Caco-2 (cell line): ENCODE measurements around the gene FAM107B. TPM values are rescaled to one million over a fixed set of nuclear protein-coding genes. Genes with fewer than 3 reads are reported as not detected.

ENCODE experiments used
- BruUV-seq: library from RNA; stranded (reverse); fragments of 400-500 nt; replicated peaks from 2 replicates; lab custom pipeline; 2021; lab: Mats Ljungman, UMichigan
- CTCF ChIA-PET: fragments of 300-600 bp; sonication (Branson Sonifier 250); formaldehyde crosslinking; loops from one replicate; lab custom pipeline; 2022; ENCODE audit warnings: antibody characterized with exemption; lab: Charles Lee
- POLR2A ChIA-PET: fragments of 300-600 bp; sonication (Branson Sonifier 250); formaldehyde crosslinking; loops from one replicate; lab custom pipeline; 2022; ENCODE audit warnings: antibody characterized with exemption; lab: Charles Lee
- DNase-seq, 2 experiments: peaks; one replicate each; pipeline versions ENCODE4 v3.0.0 to v3.0.0-alpha.2; 2020 to 2022
- H3K27me3 ChIP-seq: replicated peaks from 2 replicates; pipeline ENCODE4 v1.6.0; 2011; ENCODE audit warnings: low read length; ENCODE audit not compliant: control insufficient read depth, insufficient read depth
- H3K36me3 ChIP-seq: 2 replicates; pipeline ENCODE4 v1.5.1; 2011; ENCODE audit warnings: low read length; ENCODE audit not compliant: control insufficient read depth, insufficient read depth
- H3K4me1 ChIP-seq: fragments of 250-450 bp; sonication (Bioruptor Pico); 2 replicates; pipeline ENCODE4 v1.5.1; 2020; ENCODE audit warnings: mild to moderate bottlenecking
- H3K4me3 ChIP-seq: 2 replicates; pipeline ENCODE4 v1.5.1; 2011; ENCODE audit warnings: low read depth, mild to moderate bottlenecking, control low read depth, low read length
- H3K9me3 ChIP-seq: fragments of 250-450 bp; sonication (Bioruptor Pico); 2 replicates; pipeline ENCODE4 v1.5.1; 2020; ENCODE audit warnings: mild to moderate bottlenecking, moderate library complexity
- H3K27ac Mint-ChIP-seq: one replicate; pipeline ENCODE4 v1.8.0; 2022; ENCODE audit warnings: mixed read lengths; ENCODE audit not compliant: unreplicated experiment
- H3K27me3 Mint-ChIP-seq: one replicate; pipeline ENCODE4 v1.8.0; 2022; ENCODE audit warnings: mixed read lengths; ENCODE audit not compliant: insufficient read depth, unreplicated experiment
- H3K36me3 Mint-ChIP-seq: one replicate; pipeline ENCODE4 v1.8.0; 2022; ENCODE audit warnings: mild to moderate bottlenecking, mixed read lengths; ENCODE audit not compliant: insufficient read depth, unreplicated experiment
- H3K4me1 Mint-ChIP-seq: one replicate; pipeline ENCODE4 v1.8.0; 2022; ENCODE audit warnings: low read depth, mixed read lengths; ENCODE audit not compliant: unreplicated experiment
- H3K4me3 Mint-ChIP-seq: one replicate; pipeline ENCODE4 v1.8.0; 2022; ENCODE audit warnings: mild to moderate bottlenecking, moderate library complexity, mixed read lengths; ENCODE audit not compliant: unreplicated experiment
- H3K9me3 Mint-ChIP-seq: one replicate; pipeline ENCODE4 v1.8.0; 2022; ENCODE audit warnings: mixed read lengths; ENCODE audit not compliant: unreplicated experiment
- CTCF ChIP-seq, 2 experiments: fragments of 200-600 bp in 1 of 2; IDR thresholded peaks; 1 replicate in 1 of 2; 2 replicates in 1 of 2; pipeline versions ENCODE4 v1.5.1 to v1.8.0; 2011 to 2022; ENCODE audit warnings: antibody characterized with exemption in 1 of 2, control low read depth in 1 of 2, inconsistent platforms in 1 of 2, low read depth in 1 of 2, low read length in 1 of 2, mild to moderate bottlenecking in 1 of 2, moderate library complexity in 1 of 2; ENCODE audit not compliant: insufficient read depth in 1 of 2, severe bottlenecking in 1 of 2, unreplicated experiment in 1 of 2
- intact Hi-C: fragments of 100-400 bp; cut with micrococcal nuclease; formaldehyde crosslinking; loops from one replicate; pipeline ENCODE4 v1.10.0; 2022; ENCODE audit not compliant: unreplicated experiment
- total RNA-seq: library from RNA; stranded (reverse); gene quantifications from 2 replicates; pipeline ENCODE4 v1.2.3, GENCODE V29; 2022

Gene FAM107B
- total RNA-seq, 1 experiment from 2014 or later, result 206 TPM

DNA sequence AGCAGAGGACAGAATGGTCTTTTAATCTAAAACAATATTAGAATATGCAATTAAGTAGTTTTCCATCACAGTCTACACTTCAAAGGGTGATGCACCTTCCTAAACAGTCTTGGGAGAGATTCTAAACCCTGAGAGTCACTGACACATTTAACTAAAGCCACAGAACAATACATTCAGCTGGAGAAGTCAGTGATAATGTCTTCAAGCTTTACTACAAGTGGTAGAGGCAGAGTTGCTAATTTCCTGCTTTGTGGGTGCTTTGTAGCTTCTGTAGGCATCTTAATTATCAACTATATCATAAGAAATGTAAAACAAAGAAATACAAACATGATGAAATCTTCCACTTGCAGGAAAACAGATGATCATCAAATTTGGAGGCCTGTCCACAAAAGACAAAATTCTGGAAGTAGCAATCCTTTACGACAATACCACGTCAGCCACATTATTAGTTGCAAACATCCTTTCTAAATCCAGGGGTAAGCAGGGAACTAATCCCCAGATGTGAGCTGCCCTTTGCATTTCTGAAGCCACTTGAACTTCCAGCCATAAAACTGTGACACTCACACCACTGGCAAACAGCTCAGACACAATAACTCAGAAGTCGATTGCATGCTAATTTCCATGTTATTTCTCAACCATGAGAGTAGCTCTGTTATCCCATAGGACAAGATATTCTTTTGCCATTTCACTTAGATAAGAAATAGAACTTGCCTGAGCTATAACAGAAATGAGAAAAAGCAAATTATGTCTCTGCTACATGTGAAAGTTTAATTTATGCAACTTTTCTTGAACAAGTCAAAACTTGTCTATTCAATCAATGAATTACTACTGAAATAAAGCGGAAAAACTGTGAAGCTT lies 212.2 kb downstream of the FAM107B start:
- Histone ChIP-seq H3K4me3 (no peak overlapping the region), H3K4me1 (peaks cover 61% of the 10 kb centered on the region), H3K27me3 (no peaks in the 10 kb centered on the region), H3K36me3 (peaks cover 4% of the 10 kb centered on the region), H3K9me3 (no peaks in the 10 kb centered on the region)
- Mint-ChIP-seq H3K36me3 (peaks cover 86% of the 10 kb centered on the region), H3K27me3 (no peaks in the 10 kb centered on the region), H3K27ac (peak overlapping the region; percentile 36), H3K9me3 (no peaks in the 10 kb centered on the region), H3K4me3 (no peak overlapping the region), H3K4me1 (peaks cover 62% of the 10 kb centered on the region)
- intact Hi-C loops, result no loop called here
- no peak for TF ChIP-seq CTCF (IDR thresholded peaks at IDR 0.05; ENCODE audit: insufficient read depth in 1 of 2, low read depth in 1 of 2, low read length in 1 of 2, severe bottlenecking in 1 of 2, unreplicated experiment in 1 of 2)
- no peak for DNase-seq
- BruUV-seq, result no TSS peak
- ChIA-PET POLR2A (interaction anchor here (1.0 kb wide), 2 partner anchors 16 to 33 kb away, joined by 3 to 8 read pairs; no protein-coding TSS in a partner anchor), CTCF (interaction anchor here (0.9 kb wide), 1 partner anchor 13 kb away, joined by 3 read pairs; no protein-coding TSS in a partner anchor)

- H3K4me1 Mint-ChIP-seq, result peaks cover 61% of the 10 kb centered on the region
Measured at GRCh38 chr10:14560791-14561765, 213.6 kb downstream of the FAM107B start.

More at GRCh38 chr10:14560791-14561765, 213.6 kb downstream of the FAM107B start:
- ChIA-PET POLR2A (no interaction called here), CTCF (interaction anchor here (1.2 to 2.2 kb wide), 3 partner anchors 17 to 262 kb away, joined by 3 to 10 read pairs (median 8); no protein-coding TSS in a partner anchor)
- H3K4me1 ChIP-seq, result peaks cover 62% of the 10 kb centered on the region
- TF ChIP-seq CTCF (IDR thresholded peaks at IDR 0.05; ENCODE audit: insufficient read depth in 1 of 2, low read depth in 1 of 2, low read length in 1 of 2, severe bottlenecking in 1 of 2, unreplicated experiment in 1 of 2), result no peak
- H3K27me3 Mint-ChIP-seq, result no peaks in the 10 kb centered on the region
- peaks cover 84% of the 10 kb centered on the region for H3K36me3 Mint-ChIP-seq
- H3K36me3 ChIP-seq, result no peaks in the 10 kb centered on the region
- no peak for DNase-seq
- no peaks in the 10 kb centered on the region for H3K27me3 ChIP-seq
- no peak overlapping the region for H3K4me3 ChIP-seq
- intact Hi-C loops, result loop anchor here (1.0 kb wide), 1 partner anchor 262 kb away; no protein-coding TSS in a partner anchor
- H3K4me3 Mint-ChIP-seq, result no peak overlapping the region
- H3K9me3 ChIP-seq, result no peaks in the 10 kb centered on the region
- no peaks in the 10 kb centered on the region for H3K9me3 Mint-ChIP-seq
- peak overlapping the region; percentile 64 for H3K27ac Mint-ChIP-seq
- BruUV-seq, result no TSS peak
